WERI-Rb-1 (cell line): ENCODE data around the gene LRRC56.
"Not testable (repeated sequence)": the region's sequence is repeated elsewhere in the genome, so short reads cannot be mapped to it uniquely, and the experiment has no call there.

Experiments
- DNase-seq: peaks from one replicate; pipeline ENCODE4 v3.0.0-alpha.2; 2020
- H3K27ac ChIP-seq: fragments of 250-450 bp; sonication (Bioruptor Pico); 2 replicates; pipeline ENCODE4 v1.5.1; 2020; ENCODE audit warnings: mild to moderate bottlenecking, moderate library complexity
- H3K27me3 ChIP-seq: fragments of 250-450 bp; sonication (Bioruptor Pico); 2 replicates; pipeline ENCODE4 v1.5.1; 2021; ENCODE audit warnings: mild to moderate bottlenecking, low read depth, moderate library complexity; ENCODE audit not compliant: insufficient read depth, severe bottlenecking
- H3K36me3 ChIP-seq: fragments of 250-450 bp; sonication (Bioruptor Pico); 2 replicates; pipeline ENCODE4 v1.5.1; 2020; ENCODE audit warnings: mild to moderate bottlenecking, moderate library complexity
- H3K4me3 ChIP-seq: 2 replicates; pipeline ENCODE4 v1.5.1; 2011; ENCODE audit warnings: low read depth, mild to moderate bottlenecking, control low read depth, low read length
- H3K9me3 ChIP-seq: fragments of 250-450 bp; sonication (Bioruptor Pico); 2 replicates; pipeline ENCODE4 v1.5.1; 2021; ENCODE audit warnings: mild to moderate bottlenecking, moderate library complexity; ENCODE audit not compliant: severe bottlenecking
- CTCF ChIP-seq: IDR thresholded peaks from 2 replicates; pipeline ENCODE4 v1.5.1; 2011; ENCODE audit warnings: low read depth, mild to moderate bottlenecking, control low read depth, inconsistent platforms, low read length

Gene LRRC56

GRCh38 chr11:568306-569157, 31.2 kb downstream of the LRRC56 start:
- no peaks in the 10 kb centered on the region; the same call in 1 of the 2 replicates for H3K36me3 ChIP-seq
- peak; percentile 95 for DNase-seq
- H3K9me3 ChIP-seq: no peaks in the 10 kb centered on the region
- H3K27me3 ChIP-seq: no peaks in the 10 kb centered on the region
- H3K4me3 ChIP-seq: peak overlapping the region; percentile 71
- peak overlapping the region; percentile 81 for H3K27ac ChIP-seq
- TF ChIP-seq CTCF: no peak

GRCh38 chr11:569158-569885, 32.0 kb downstream of the LRRC56 start:
- Histone ChIP-seq H3K27me3 (no peaks in the 10 kb centered on the region), H3K36me3 (no peaks in the 10 kb centered on the region; the same call in 1 of the 2 replicates), H3K27ac (peak overlapping the region; percentile 81), H3K4me3 (peak overlapping the region; percentile 53), H3K9me3 (no peaks in the 10 kb centered on the region)
- no peak for DNase-seq
- TF ChIP-seq CTCF: no peak

GRCh38 chr11:571802-572185, 34.5 kb downstream of the LRRC56 start:
- no peaks in the 10 kb centered on the region for H3K27me3 ChIP-seq
- H3K36me3 ChIP-seq: no peaks in the 10 kb centered on the region; the same call in 1 of the 2 replicates
- H3K4me3 ChIP-seq: no peak overlapping the region
- DNase-seq: no peak
- no peaks in the 10 kb centered on the region for H3K9me3 ChIP-seq
- no peak overlapping the region for H3K27ac ChIP-seq
- no peak for TF ChIP-seq CTCF

GRCh38 chr11:573146-573759, 35.9 kb downstream of the LRRC56 start:
- Histone ChIP-seq H3K27me3 (no peaks in the 10 kb centered on the region), H3K9me3 (no peaks in the 10 kb centered on the region), H3K27ac (no peak overlapping the region), H3K4me3 (no peak overlapping the region), H3K36me3 (peaks cover 15% of the 10 kb centered on the region)
- DNase-seq: no peak
- TF ChIP-seq CTCF: no peak

- not testable (repeated sequence) for DNase-seq, H3K27me3 ChIP-seq, H3K9me3 ChIP-seq
- H3K4me3 ChIP-seq: peak overlapping the region; percentile 76
- H3K36me3 ChIP-seq: peaks cover 18% of the 10 kb centered on the region
- H3K27ac ChIP-seq: peak overlapping the region; percentile 34; the same call in 1 of the 2 replicates
Measured at GRCh38 chr11:574031-574570, 36.8 kb downstream of the LRRC56 start.
